Measurements from ENCODE around the gene TBC1D9B.

- no peak for TF ChIP-seq CTCF (IDR thresholded peaks at IDR 0.05)
- no peak for TF ChIP-seq POLR2A (IDR thresholded peaks at IDR 0.05)
Measured at GRCh38 chr5:179878222-179879002, 29.3 kb downstream of the TBC1D9B start.

All from vagina (tissue), 2 donors.